ENCODE results near the gene VCPKMT.

DNA sequence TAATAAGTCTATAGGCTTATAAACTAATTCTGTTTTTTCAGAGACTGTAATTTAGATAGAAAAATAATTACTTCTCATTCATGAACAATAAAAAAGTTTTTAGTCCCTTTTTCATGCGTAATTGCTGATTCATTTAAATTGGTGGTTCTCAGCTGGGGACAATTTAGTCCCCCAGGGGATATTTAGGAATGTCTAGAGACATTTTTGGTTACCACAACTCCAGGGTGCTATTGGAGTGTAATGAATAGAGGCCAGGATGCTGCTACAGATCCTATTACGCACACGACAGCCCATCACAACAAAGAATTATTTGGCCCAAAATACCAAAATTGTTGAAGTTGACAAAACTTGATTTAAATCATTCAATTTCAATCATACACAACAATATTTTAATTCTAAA lies 22.8 kb upstream of the VCPKMT start:
- TF ChIP-seq ZNF274 (IDR thresholded peaks at IDR 0.05; ENCODE audit: low read depth, low read length): no peak
- TF ChIP-seq SUZ12 (IDR thresholded peaks at IDR 0.05; ENCODE audit: extremely low read depth, insufficient read depth, insufficient read length): no peak

All from NT2/D1 (cell line).